ENCODE results near the gene TNFRSF17.
A peak's percentile ranks its signal among the peaks of the same experiment; 100 is the strongest.
"Not testable (repeated sequence)": the region's sequence is repeated elsewhere in the genome, so short reads cannot be mapped to it uniquely, and the experiment has no call there.

TNFRSF17 gene

GRCh38 chr16:11968577-11968976 is 3.6 kb downstream of the TNFRSF17 start:
- Histone ChIP-seq H3K4me2 (ENCODE audit: low read depth, low read length, poor library complexity, severe bottlenecking) (no peak overlapping the region), H3K4me3 (ENCODE audit: low read length, poor library complexity, severe bottlenecking) (no peak overlapping the region), H3F3A (ENCODE audit: low read depth) (no peaks in the 10 kb centered on the region)

GRCh38 chr16:11970292-11970691 is 5.3 kb downstream of the TNFRSF17 start:
- H3K9me2 ChIP-seq (replicated peaks; ENCODE audit: low read depth, low read length); H3K4me3 ChIP-seq (ENCODE audit: low read length, poor library complexity, severe bottlenecking); H3K79me2 ChIP-seq (ENCODE audit: insufficient read depth, low read length); H3K36me3 ChIP-seq (ENCODE audit: insufficient read depth, low read length); H3K9ac ChIP-seq (ENCODE audit: low read depth, low read length, poor library complexity, severe bottlenecking); H3K27me3 ChIP-seq (ENCODE audit: insufficient read depth, low read length, poor library complexity, severe bottlenecking); H4K20me1 ChIP-seq (ENCODE audit: insufficient read depth, low read length, poor library complexity, severe bottlenecking); H3K9me3 ChIP-seq (ENCODE audit: insufficient read depth, low read depth, low read length); H3F3A ChIP-seq (ENCODE audit: low read depth); H3K4me2 ChIP-seq (ENCODE audit: low read depth, low read length, poor library complexity, severe bottlenecking); H2AFZ ChIP-seq (ENCODE audit: low read length); H3K4me1 ChIP-seq (ENCODE audit: insufficient read depth, low read length, poor library complexity, severe bottlenecking): not testable (repeated sequence)

More at GRCh38 chr16:11968577-11968976, 3.6 kb downstream of the TNFRSF17 start:
- TF ChIP-seq EZH2phosphoT487 (IDR thresholded peaks at IDR 0.05; ENCODE audit: borderline replicate concordance) (no peak), CTCF (conservative IDR thresholded peaks at IDR 0.05; ENCODE audit: low read length) (no peak)
- no peaks in the 10 kb centered on the region for H3K79me2 ChIP-seq (ENCODE audit: insufficient read depth, low read length)
- H3K4me1 ChIP-seq (ENCODE audit: insufficient read depth, low read length, poor library complexity, severe bottlenecking): no peaks in the 10 kb centered on the region
- H4K20me1 ChIP-seq (ENCODE audit: insufficient read depth, low read length, poor library complexity, severe bottlenecking): no peaks in the 10 kb centered on the region
- no peak overlapping the region for H2AFZ ChIP-seq (ENCODE audit: low read length)
- H3K9me3 ChIP-seq (ENCODE audit: insufficient read depth, low read depth, low read length): no peaks in the 10 kb centered on the region
- no peaks in the 10 kb centered on the region for H3K9me2 ChIP-seq (replicated peaks; ENCODE audit: low read depth, low read length)
- H3K9ac ChIP-seq (ENCODE audit: low read depth, low read length, poor library complexity, severe bottlenecking): no peak overlapping the region
- no peaks in the 10 kb centered on the region for H3K36me3 ChIP-seq (ENCODE audit: insufficient read depth, low read length)
- no peaks in the 10 kb centered on the region for H3K27me3 ChIP-seq (ENCODE audit: insufficient read depth, low read length, poor library complexity, severe bottlenecking)

GRCh38 chr16:11972128-11972527 is 7.1 kb downstream of the TNFRSF17 start:
- Histone ChIP-seq H3K4me2 (ENCODE audit: low read depth, low read length, poor library complexity, severe bottlenecking) (no peak overlapping the region), H3K79me2 (ENCODE audit: insufficient read depth, low read length) (no peaks in the 10 kb centered on the region), H4K20me1 (ENCODE audit: insufficient read depth, low read length, poor library complexity, severe bottlenecking) (no peaks in the 10 kb centered on the region), H3K27me3 (ENCODE audit: insufficient read depth, low read length, poor library complexity, severe bottlenecking) (no peaks in the 10 kb centered on the region), H3K9me2 (replicated peaks; ENCODE audit: low read depth, low read length) (no peaks in the 10 kb centered on the region), H3K4me1 (ENCODE audit: insufficient read depth, low read length, poor library complexity, severe bottlenecking) (peaks cover 3% of the 10 kb centered on the region), H2AFZ (ENCODE audit: low read length) (no peak overlapping the region), H3K36me3 (ENCODE audit: insufficient read depth, low read length) (no peaks in the 10 kb centered on the region), H3F3A (ENCODE audit: low read depth) (no peaks in the 10 kb centered on the region), H3K9me3 (ENCODE audit: insufficient read depth, low read depth, low read length) (no peaks in the 10 kb centered on the region), H3K4me3 (ENCODE audit: low read length, poor library complexity, severe bottlenecking) (no peak overlapping the region), H3K9ac (ENCODE audit: low read depth, low read length, poor library complexity, severe bottlenecking) (no peak overlapping the region)
- TF ChIP-seq CTCF (conservative IDR thresholded peaks at IDR 0.05; ENCODE audit: low read length): peak; percentile 17; the same call in 1 of the 2 replicates
- TF ChIP-seq EZH2phosphoT487 (IDR thresholded peaks at IDR 0.05; ENCODE audit: borderline replicate concordance): no peak

- Histone ChIP-seq H3K9ac (ENCODE audit: low read depth, low read length, poor library complexity, severe bottlenecking) (no peak overlapping the region), H3K9me3 (ENCODE audit: insufficient read depth, low read depth, low read length) (no peaks in the 10 kb centered on the region), H3K79me2 (ENCODE audit: insufficient read depth, low read length) (no peaks in the 10 kb centered on the region), H3K27me3 (ENCODE audit: insufficient read depth, low read length, poor library complexity, severe bottlenecking) (no peaks in the 10 kb centered on the region), H3K4me2 (ENCODE audit: low read depth, low read length, poor library complexity, severe bottlenecking) (no peak overlapping the region), H3K9me2 (replicated peaks; ENCODE audit: low read depth, low read length) (no peaks in the 10 kb centered on the region), H4K20me1 (ENCODE audit: insufficient read depth, low read length, poor library complexity, severe bottlenecking) (no peaks in the 10 kb centered on the region), H3K4me3 (ENCODE audit: low read length, poor library complexity, severe bottlenecking) (no peak overlapping the region), H3K36me3 (ENCODE audit: insufficient read depth, low read length) (no peaks in the 10 kb centered on the region), H2AFZ (ENCODE audit: low read length) (no peak overlapping the region), H3F3A (ENCODE audit: low read depth) (no peaks in the 10 kb centered on the region), H3K4me1 (ENCODE audit: insufficient read depth, low read length, poor library complexity, severe bottlenecking) (peaks cover 9% of the 10 kb centered on the region)
- TF ChIP-seq EZH2phosphoT487 (IDR thresholded peaks at IDR 0.05; ENCODE audit: borderline replicate concordance) (no peak), CTCF (conservative IDR thresholded peaks at IDR 0.05; ENCODE audit: low read length) (no peak)
Measured at GRCh38 chr16:11973070-11973469, 8.1 kb downstream of the TNFRSF17 start.
